ENCODE measurements around the gene NADSYN1. TPM values are rescaled to one million over a fixed set of nuclear protein-coding genes. Genes with fewer than 3 reads are reported as not detected.

NADSYN1 gene
- total RNA-seq (2022) (79.7 and 91.1 TPM in 2 replicates), Bru-seq, nascent RNA (percentile 65 among the genes with signal in this experiment), BruChase-seq, experiment 1, labeled RNA remaining after a 6-hour chase (percentile 65 among the genes with signal in this experiment), BruChase-seq, experiment 2, labeled RNA remaining after a 2-hour chase (percentile 63 among the genes with signal in this experiment)
- long read RNA-seq, transcript NADSYN1-201 (21 exons, 2,773 nt), result major isoform, 40 of 67 reads
- long read RNA-seq, partial matches to known transcripts, result 8 of 67 reads
- long read RNA-seq, other reads (novel, unspliced or antisense), result 17 of 67 reads

DNA sequence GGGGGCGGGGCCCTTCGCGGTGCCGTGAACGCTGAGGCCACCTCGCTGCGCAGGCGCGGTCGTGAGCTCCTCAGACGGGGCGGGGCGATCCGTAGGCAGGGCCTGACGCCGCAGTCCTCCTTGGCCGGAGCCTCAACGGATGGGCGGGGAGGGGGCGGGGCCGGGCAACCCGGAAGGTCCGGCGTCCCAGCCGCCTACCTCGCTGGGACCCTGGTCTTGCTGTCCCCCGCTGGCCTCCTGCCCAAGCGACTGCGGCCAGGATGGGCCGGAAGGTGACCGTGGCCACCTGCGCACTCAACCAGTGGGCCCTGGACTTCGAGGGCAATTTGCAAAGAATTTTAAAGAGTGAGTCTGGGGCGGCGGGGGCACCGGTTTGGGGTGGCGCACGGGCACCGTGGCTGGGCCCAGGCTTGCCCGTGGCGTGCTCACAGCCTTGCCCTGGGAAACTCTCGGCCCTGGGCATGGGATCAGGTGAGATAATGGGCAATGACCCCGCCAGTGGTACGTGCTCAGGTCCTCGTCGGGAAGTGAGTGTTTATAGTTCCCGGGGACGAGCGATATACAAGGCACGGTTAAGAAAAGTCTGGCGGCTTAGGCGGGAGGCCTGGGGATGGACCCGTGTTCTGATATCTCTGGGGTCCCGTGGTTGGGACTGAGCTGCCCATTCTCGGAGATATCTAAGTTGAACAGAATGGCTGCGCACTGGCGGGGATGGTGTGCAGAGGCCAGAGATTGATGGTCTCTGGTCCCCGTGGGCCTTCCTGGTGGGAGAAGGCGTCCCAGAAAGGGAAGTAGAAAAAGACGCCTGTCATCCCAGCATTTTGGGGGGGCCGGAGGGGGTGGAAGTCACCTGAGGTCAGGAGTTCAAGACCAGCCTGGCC is at the start of gene NADSYN1:
Gene NADSYN1 (plus strand): TSS at position 167 of the 881 bp plus-strand sequence. CDS start 94 bp downstream, at position 261.
- DNase-seq, result peak; percentile 97
- H3K36me3 Mint-ChIP-seq (ENCODE audit: insufficient read depth, unreplicated experiment), result peaks cover 62% of the 10 kb centered on the region
- CTCF ChIA-PET, result interaction anchor here (0.6 to 1.4 kb wide), 7 partner anchors 22 to 1408 kb away, joined by 3 to 6 read pairs (median 5); no protein-coding TSS in a partner anchor
- no peaks in the 10 kb centered on the region for H3K9me3 Mint-ChIP-seq (ENCODE audit: low read depth, unreplicated experiment)
- intact Hi-C loops (cut with micrococcal nuclease; ENCODE audit: unreplicated experiment), result no loop called here
- TSS peak; percentile 2 for BruUV-seq (replicated peaks)
- TF ChIP-seq, protein P1, sequence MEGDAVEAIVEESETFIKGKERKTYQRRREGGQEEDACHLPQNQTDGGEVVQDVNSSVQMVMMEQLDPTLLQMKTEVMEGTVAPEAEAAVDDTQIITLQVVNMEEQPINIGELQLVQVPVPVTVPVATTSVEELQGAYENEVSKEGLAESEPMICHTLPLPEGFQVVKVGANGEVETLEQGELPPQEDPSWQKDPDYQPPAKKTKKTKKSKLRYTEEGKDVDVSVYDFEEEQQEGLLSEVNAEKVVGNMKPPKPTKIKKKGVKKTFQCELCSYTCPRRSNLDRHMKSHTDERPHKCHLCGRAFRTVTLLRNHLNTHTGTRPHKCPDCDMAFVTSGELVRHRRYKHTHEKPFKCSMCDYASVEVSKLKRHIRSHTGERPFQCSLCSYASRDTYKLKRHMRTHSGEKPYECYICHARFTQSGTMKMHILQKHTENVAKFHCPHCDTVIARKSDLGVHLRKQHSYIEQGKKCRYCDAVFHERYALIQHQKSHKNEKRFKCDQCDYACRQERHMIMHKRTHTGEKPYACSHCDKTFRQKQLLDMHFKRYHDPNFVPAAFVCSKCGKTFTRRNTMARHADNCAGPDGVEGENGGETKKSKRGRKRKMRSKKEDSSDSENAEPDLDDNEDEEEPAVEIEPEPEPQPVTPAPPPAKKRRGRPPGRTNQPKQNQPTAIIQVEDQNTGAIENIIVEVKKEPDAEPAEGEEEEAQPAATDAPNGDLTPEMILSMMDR (IDR thresholded peaks at IDR 0.05; ENCODE audit: unreplicated experiment), result no peak
- peak within 1 kb of the TSS; percentile 96 for H3K4me3 Mint-ChIP-seq (ENCODE audit: low read depth, unreplicated experiment)
- H3K27me3 Mint-ChIP-seq (ENCODE audit: unreplicated experiment), result no peaks in the 10 kb centered on the region
- peak within 1 kb of the TSS; percentile 80 for H3K27ac Mint-ChIP-seq (ENCODE audit: unreplicated experiment)
- H3K4me1 Mint-ChIP-seq (ENCODE audit: low read depth, unreplicated experiment), result peaks cover 28% of the 10 kb centered on the region

DNA sequence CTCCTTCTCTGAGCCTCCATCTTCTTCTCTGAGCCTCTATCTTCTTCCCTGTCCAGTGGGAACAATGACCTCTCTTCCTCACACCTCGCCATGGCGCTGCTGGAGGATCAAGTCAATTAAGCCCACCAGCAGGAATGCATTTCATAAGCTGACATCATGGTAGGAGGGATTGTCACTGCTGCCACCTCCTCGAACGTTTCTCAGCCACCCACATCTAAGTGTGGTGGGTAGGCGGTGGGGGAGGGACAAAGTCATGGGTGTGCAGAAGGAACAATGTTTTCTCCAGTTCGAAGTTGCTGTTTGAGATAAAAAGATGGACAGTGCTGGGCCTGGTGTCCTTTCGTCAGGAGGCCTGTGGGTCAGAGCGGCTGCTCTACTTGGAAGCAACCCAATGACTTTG is 48.8 kb upstream of the NADSYN1 start:
- CTCF ChIA-PET, result interaction anchor here (0.6 kb wide), 1 partner anchor 16 kb away, joined by 3 read pairs; no protein-coding TSS in a partner anchor
- Mint-ChIP-seq H3K9me3 (ENCODE audit: low read depth, unreplicated experiment) (peaks cover 7% of the 10 kb centered on the region), H3K27ac (ENCODE audit: unreplicated experiment) (no peak overlapping the region), H3K4me3 (ENCODE audit: low read depth, unreplicated experiment) (no peak overlapping the region), H3K27me3 (ENCODE audit: unreplicated experiment) (peaks cover 90% of the 10 kb centered on the region), H3K36me3 (ENCODE audit: insufficient read depth, unreplicated experiment) (no peaks in the 10 kb centered on the region), H3K4me1 (ENCODE audit: low read depth, unreplicated experiment) (no peaks in the 10 kb centered on the region)
- no peak for DNase-seq
- intact Hi-C loops (cut with micrococcal nuclease; ENCODE audit: unreplicated experiment), result no loop called here
- TF ChIP-seq, protein P1 (IDR thresholded peaks at IDR 0.05; ENCODE audit: unreplicated experiment), result no peak
- no TSS peak for BruUV-seq (replicated peaks)

DNA sequence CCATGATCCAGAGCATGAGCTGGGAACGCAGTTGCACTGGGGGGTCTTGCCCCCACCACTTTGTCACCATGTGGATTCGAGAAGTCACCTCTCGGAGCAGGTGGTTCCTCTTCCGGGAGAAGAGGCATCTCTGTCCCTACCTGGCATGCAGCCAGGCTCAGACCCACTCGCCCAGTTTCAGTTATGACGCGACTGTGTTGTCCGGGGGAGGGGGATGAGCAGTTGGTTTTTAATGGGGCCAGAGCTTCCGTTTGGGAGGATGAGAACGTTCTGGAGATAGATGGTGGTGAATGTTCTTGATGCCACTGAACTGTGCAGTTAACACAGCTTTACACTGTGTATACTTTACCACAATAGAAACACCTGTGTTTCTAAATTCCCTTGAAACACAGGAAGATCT is 46.3 kb upstream of the NADSYN1 start:
- Mint-ChIP-seq H3K4me3 (ENCODE audit: low read depth, unreplicated experiment) (no peak overlapping the region), H3K27ac (ENCODE audit: unreplicated experiment) (no peak overlapping the region), H3K27me3 (ENCODE audit: unreplicated experiment) (peaks cover 92% of the 10 kb centered on the region), H3K9me3 (ENCODE audit: low read depth, unreplicated experiment) (peaks cover 7% of the 10 kb centered on the region), H3K36me3 (ENCODE audit: insufficient read depth, unreplicated experiment) (peaks cover 5% of the 10 kb centered on the region), H3K4me1 (ENCODE audit: low read depth, unreplicated experiment) (no peaks in the 10 kb centered on the region)
- BruUV-seq (replicated peaks), result no TSS peak
- no peak for DNase-seq
- intact Hi-C loops (cut with micrococcal nuclease; ENCODE audit: unreplicated experiment), result no loop called here
- TF ChIP-seq, protein P1 (IDR thresholded peaks at IDR 0.05; ENCODE audit: unreplicated experiment), result no peak
- CTCF ChIA-PET, result no interaction called here

DNA sequence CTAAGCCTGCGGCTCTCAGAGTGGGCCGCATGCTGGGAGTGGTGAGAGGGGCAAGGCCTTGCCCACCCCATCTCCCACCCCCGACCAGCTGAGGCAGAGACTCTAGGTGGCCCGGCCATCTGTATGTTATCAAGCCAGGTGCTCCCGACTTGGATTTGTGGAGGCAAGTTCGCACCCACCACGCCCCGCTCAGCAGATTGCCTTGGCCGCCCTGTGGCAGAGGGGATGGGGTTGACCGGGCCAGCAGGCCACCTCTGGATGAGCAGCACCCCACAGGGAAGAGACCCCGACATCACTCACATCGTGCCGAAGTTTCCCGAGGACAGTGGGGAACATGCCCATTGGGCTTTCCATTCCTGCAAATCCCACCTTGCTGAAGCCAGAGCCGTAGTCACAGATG is 45.6 kb upstream of the NADSYN1 start:
- no peak overlapping the region for H3K4me3 Mint-ChIP-seq (ENCODE audit: low read depth, unreplicated experiment)
- no peak overlapping the region for H3K27ac Mint-ChIP-seq (ENCODE audit: unreplicated experiment)
- CTCF ChIA-PET, result no interaction called here
- peaks cover 5% of the 10 kb centered on the region for H3K36me3 Mint-ChIP-seq (ENCODE audit: insufficient read depth, unreplicated experiment)
- TF ChIP-seq, protein P1 (IDR thresholded peaks at IDR 0.05; ENCODE audit: unreplicated experiment), result no peak
- no peak for DNase-seq
- H3K4me1 Mint-ChIP-seq (ENCODE audit: low read depth, unreplicated experiment), result no peaks in the 10 kb centered on the region
- BruUV-seq (replicated peaks), result no TSS peak
- intact Hi-C loops (cut with micrococcal nuclease; ENCODE audit: unreplicated experiment), result no loop called here
- H3K27me3 Mint-ChIP-seq (ENCODE audit: unreplicated experiment), result peaks cover 92% of the 10 kb centered on the region
- H3K9me3 Mint-ChIP-seq (ENCODE audit: low read depth, unreplicated experiment), result peaks cover 7% of the 10 kb centered on the region
